K562 (cell line): ENCODE measurements around the gene FBN1. TPM values are rescaled to one million over a fixed set of nuclear protein-coding genes. Genes with fewer than 3 reads are reported as not detected.

Source experiments
- ATAC-seq: fragments of 200-7000 bp; cut with Tn5 transposase; 3 replicates; pipeline ENCODE4 v1.9.1; 2020; ENCODE audit warnings: moderate library complexity
- BruUV-seq: library from RNA; stranded (reverse); fragments of 400-500 nt; replicated peaks from 2 replicates; lab custom pipeline; 2021; lab: Mats Ljungman, UMichigan
- CTCF ChIA-PET: fragments of 300-600 bp; formaldehyde crosslinking; extraction: SDS; loops from one replicate; lab custom pipeline; 2021; ENCODE audit warnings: low intra/inter-chr PET ratio; lab: Yijun Ruan, JAX
- POLR2A ChIA-PET: fragments of 300-600, 350-650 bp; sonication (Branson Sonifier 250); formaldehyde crosslinking; extraction: SDS; loops from one replicate; lab custom pipeline; 2021; ENCODE audit warnings: antibody characterized with exemption, inconsistent platforms; lab: Yijun Ruan, JAX
- DNase-seq, 4 experiments: peaks; one replicate each; pipeline versions ENCODE4 v3.0.0 to v3.0.0-alpha.2; 2011 to 2018; ENCODE audit warnings: low spot score in 3 of 4, mixed read lengths in 3 of 4; ENCODE audit errors: extremely low read depth in 1 of 4
- FAIRE-seq: peaks from 2 replicates; lab custom pipeline; 2011; peaks lifted over from hg19 to GRCh38; lab: Jason Lieb, UNC
- H2AFZ ChIP-seq: 2 replicates; pipeline ENCODE4 v1.6.0; 2011; ENCODE audit warnings: low read depth, low read length, control low read depth, inconsistent platforms
- H3K27ac ChIP-seq: fragments of 200-600 bp; 3 replicates; pipeline ENCODE4 v1.8.0; 2011; ENCODE audit warnings: low read depth, mild to moderate bottlenecking, control low read depth, inconsistent platforms, low read length, moderate library complexity, mixed read lengths; ENCODE audit errors: extremely low read depth
- H3K27me3 ChIP-seq, 2 experiments: fragments of 300-600 bp in 1 of 2; 2 replicates in 1 of 2; 3 replicates in 1 of 2; pipeline versions ENCODE4 v1.6.0 to v1.8.0; 2011; ENCODE audit warnings: inconsistent platforms in 2 of 2, low read length in 2 of 2, mild to moderate bottlenecking in 1 of 2, mixed read lengths in 1 of 2, moderate library complexity in 1 of 2; ENCODE audit not compliant: control insufficient read depth in 2 of 2, insufficient read depth in 2 of 2
- H3K36me3 ChIP-seq: fragments of 300-600 bp; 3 replicates; pipeline ENCODE4 v1.8.0; 2011; ENCODE audit warnings: mild to moderate bottlenecking, low read length, inconsistent platforms; ENCODE audit not compliant: control insufficient read depth, insufficient read depth
- H3K4me1 ChIP-seq, 2 experiments: fragments of 200-600 bp in 1 of 2; replicated peaks in 1 of 2; 2 replicates in 1 of 2; 3 replicates in 1 of 2; pipeline versions ENCODE4 v1.5.1 to v1.8.0; 2011; ENCODE audit warnings: inconsistent platforms in 2 of 2, low read length in 2 of 2, mild to moderate bottlenecking in 1 of 2, mixed read lengths in 1 of 2, moderate library complexity in 1 of 2; ENCODE audit not compliant: control insufficient read depth in 2 of 2, insufficient read depth in 2 of 2
- H3K4me2 ChIP-seq: 2 replicates; pipeline ENCODE4 v1.6.1; 2011; ENCODE audit warnings: low read length, control low read depth, inconsistent platforms, mixed read lengths; ENCODE audit not compliant: insufficient read depth
- H3K4me3 ChIP-seq: fragments of 200-600 bp; sonication (generic), shearing (Covaris generic); 2 replicates; pipeline ENCODE4 v1.5.1; 2016; ENCODE audit warnings: control low read depth, inconsistent platforms
- H3K79me2 ChIP-seq: fragments of 200-600 bp; 3 replicates; pipeline ENCODE4 v1.8.0; 2011; ENCODE audit warnings: low read length, inconsistent platforms; ENCODE audit not compliant: control insufficient read depth, insufficient read depth
- H3K9ac ChIP-seq, 2 experiments: 2 replicates each; pipeline versions ENCODE4 v1.6.0 to v1.6.1; 2011; ENCODE audit warnings: low read depth in 2 of 2, low read length in 2 of 2, control low read depth in 1 of 2, inconsistent platforms in 1 of 2, mild to moderate bottlenecking in 1 of 2, mixed read lengths in 1 of 2; ENCODE audit not compliant: insufficient read depth in 1 of 2
- H3K9me1 ChIP-seq: one replicate; pipeline ENCODE4 v1.6.0; 2011; ENCODE audit warnings: inconsistent platforms, mild to moderate bottlenecking, low read length, moderate library complexity; ENCODE audit not compliant: control insufficient read depth, insufficient read depth
- H3K9me3 ChIP-seq: replicated peaks from 2 replicates; pipeline ENCODE4 v1.5.1; 2011; ENCODE audit warnings: low read depth, low read length, inconsistent platforms; ENCODE audit not compliant: control insufficient read depth, insufficient read depth
- H4K20me1 ChIP-seq: replicated peaks from 2 replicates; pipeline ENCODE4 v1.6.1; 2011; ENCODE audit warnings: low read length, inconsistent platforms, mixed read lengths; ENCODE audit not compliant: control insufficient read depth, insufficient read depth
- BHLHE40 ChIP-seq: IDR thresholded peaks from 2 replicates; pipeline ENCODE4 v1.6.1; 2011; ENCODE audit warnings: low read length, improper control_type of control experiment
- DEAF1 ChIP-seq: fragments of 450-650 bp; formaldehyde crosslinking; IDR thresholded peaks from 2 replicates; pipeline ENCODE4 v1.4.0; 2020; ENCODE audit warnings: mild to moderate bottlenecking, moderate library complexity
- MTF1 ChIP-seq: fragments of 250-450 bp; sonication (Bioruptor Pico); IDR thresholded peaks from 2 replicates; pipeline ENCODE4 v1.9.0; 2021; ENCODE audit warnings: moderate library complexity, mild to moderate bottlenecking, inconsistent platforms, borderline replicate concordance
- PHB2 ChIP-seq: fragments of 450-650 bp; IDR thresholded peaks from 2 replicates; pipeline ENCODE4 v1.6.1; 2017; ENCODE audit warnings: low read depth
- RAD21 ChIP-seq, 2 experiments: fragments of 250-450 bp in 1 of 2; fragments of 450-650 bp in 1 of 2; sonication (Bioruptor Pico) in 1 of 2; formaldehyde crosslinking in 1 of 2; IDR thresholded peaks in 1 of 2; conservative IDR thresholded peaks in 1 of 2; 2 replicates each; pipeline versions ENCODE4 v1.4.0 to v1.8.0; 2020 to 2022; ENCODE audit warnings: mild to moderate bottlenecking in 2 of 2, moderate library complexity in 1 of 2
- RB1 ChIP-seq: fragments of 450-650 bp; IDR thresholded peaks from 2 replicates; pipeline ENCODE4 v1.6.1; 2017; ENCODE audit warnings: low read depth, mild to moderate bottlenecking
- RNF2 ChIP-seq: sonication (generic); IDR thresholded peaks from 2 replicates; pipeline ENCODE4 v1.6.1; 2016
- TARDBP ChIP-seq: fragments of 450-650 bp; IDR thresholded peaks from 2 replicates; pipeline ENCODE4 v1.6.1; 2016
- ZNF121 ChIP-seq: sonication (generic); formaldehyde crosslinking; conservative IDR thresholded peaks from 2 replicates; pipeline ENCODE4 v1.8.0; 2022; ENCODE audit warnings: missing genetic modification reagents
- WGBS: fragments of 100-300 bp; shearing (Covaris generic); methylation state at CpG from one replicate; pipeline ENCODE4 v1.1.6; 2016; ENCODE audit warnings: low coverage, mixed read lengths; ENCODE audit not compliant: insufficient coverage; ENCODE audit errors: missing lambda C conversion rate; 5-methylcytosine and 5-hydroxymethylcytosine counted together
- in situ Hi-C: fragments of 300-500 bp; cut with MboI; formaldehyde crosslinking; loops from 4 replicates; pipeline ENCODE4 v1.15.0; 2018; ENCODE audit warnings: inconsistent platforms, mixed read lengths
- intact Hi-C: fragments of 100-400 bp; cut with micrococcal nuclease; formaldehyde crosslinking; loops from 2 replicates; pipeline ENCODE4 v1.14.2; 2022
- polyA plus RNA-seq, 8 experiments: library from polyadenylated mRNA; depleted of rRNA in 4 of 8; stranded (reverse) in 5 of 8; unstranded in 3 of 8; fragments of >200 nt; fragmentation: Nextera tagmentation in 2 of 8; fragmentation: Illumina TruSeq in 1 of 8; extraction: Ambion mirVana in 2 of 8; extraction: Trizol in 1 of 8; gene quantifications; 2 replicates each; pipeline versions ENCODE4 v1.2.1 to v1.2.3, GENCODE V29; 2011 to 2014; ENCODE audit warnings: inconsistent platforms in 1 of 8, missing spikeins in 1 of 8
- total RNA-seq, 7 experiments: library from RNA; depleted of rRNA in 6 of 7; stranded (reverse); fragments of >200 nt in 6 of 7; fragmentation: Illumina TruSeq in 2 of 7; extraction: Trizol in 2 of 7; gene quantifications; 2 replicates each; pipeline versions ENCODE4 v1.2.1 to v1.2.3, GENCODE V29; 2011 to 2021; ENCODE audit warnings: low replicate concordance in 1 of 7
- TF ChIP-seq, protein P1 (sequence below), 3 experiments: IDR thresholded peaks in 2 of 3; conservative IDR thresholded peaks in 1 of 3; 2 replicates each; pipeline ENCODE4 v1.5.1; 2011 to 2012; ENCODE audit warnings: low read length in 3 of 3, mild to moderate bottlenecking in 3 of 3, control low read depth in 2 of 3, improper control_type of control experiment in 1 of 3, inconsistent platforms in 1 of 3, low read depth in 1 of 3, mixed read lengths in 1 of 3, moderate library complexity in 1 of 3; ENCODE audit not compliant: insufficient read depth in 2 of 3

FBN1 gene
- total and polyA plus RNA-seq, 9 of the 15 experiments (the other 6 are each of a cell fraction or from before 2014, with no cell fraction given): 0.15 to 1.2 (median 0.60) TPM

DNA sequence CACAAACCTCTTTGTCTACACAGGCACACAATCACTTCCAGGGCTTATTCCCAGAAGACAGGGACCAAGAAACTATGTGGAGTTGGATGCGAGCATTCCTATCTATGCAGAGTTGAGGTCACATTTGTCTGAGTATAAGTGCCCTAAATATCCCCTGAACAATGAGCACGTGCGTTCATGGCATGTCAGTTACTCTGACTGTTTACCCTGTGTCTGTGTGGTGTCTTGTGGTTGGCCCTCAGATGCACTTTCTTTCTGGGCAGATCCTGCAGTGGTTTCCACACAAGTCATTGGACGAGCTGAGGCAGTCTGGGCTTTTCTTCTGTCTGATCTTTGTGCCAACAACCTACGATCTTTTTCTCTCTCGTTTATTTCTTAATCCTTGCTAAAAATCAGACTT lies 134.5 kb downstream of the FBN1 start:
- H3K9me1 ChIP-seq: no peaks in the 10 kb centered on the region
- no peak overlapping the region for H3K4me2 ChIP-seq
- in situ Hi-C loops (no loop called here), intact Hi-C loops (no loop called here)
- FAIRE-seq: no peak
- WGBS: 18% methylated on average over 6 of the region's 6 CpGs
- peak overlapping the region; percentile 22; the same call in 1 of the 2 replicates for H2AFZ ChIP-seq
- peak in 1 of 4 experiments; percentile 2 for DNase-seq
- H3K79me2 ChIP-seq: no peaks in the 10 kb centered on the region
- CTCF ChIA-PET: no interaction called here
- no peaks in the 10 kb centered on the region for H3K27me3 ChIP-seq
- TF ChIP-seq TARDBP (no peak), RNF2 (no peak), RB1 (no peak), MTF1 (no peak), PHB2 (no peak), BHLHE40 (peak; percentile 59)
- no peak overlapping the region for H3K9ac ChIP-seq
- BruUV-seq: no TSS peak
- ATAC-seq: no peak
- no peak overlapping the region for H3K27ac ChIP-seq
- no peaks in the 10 kb centered on the region for H4K20me1 ChIP-seq
- H3K4me3 ChIP-seq: no peak overlapping the region
- H3K9me3 ChIP-seq: no peaks in the 10 kb centered on the region
- POLR2A ChIA-PET: no interaction called here
- H3K36me3 ChIP-seq: no peaks in the 10 kb centered on the region
- no peaks in the 10 kb centered on the region for H3K4me1 ChIP-seq

DNA sequence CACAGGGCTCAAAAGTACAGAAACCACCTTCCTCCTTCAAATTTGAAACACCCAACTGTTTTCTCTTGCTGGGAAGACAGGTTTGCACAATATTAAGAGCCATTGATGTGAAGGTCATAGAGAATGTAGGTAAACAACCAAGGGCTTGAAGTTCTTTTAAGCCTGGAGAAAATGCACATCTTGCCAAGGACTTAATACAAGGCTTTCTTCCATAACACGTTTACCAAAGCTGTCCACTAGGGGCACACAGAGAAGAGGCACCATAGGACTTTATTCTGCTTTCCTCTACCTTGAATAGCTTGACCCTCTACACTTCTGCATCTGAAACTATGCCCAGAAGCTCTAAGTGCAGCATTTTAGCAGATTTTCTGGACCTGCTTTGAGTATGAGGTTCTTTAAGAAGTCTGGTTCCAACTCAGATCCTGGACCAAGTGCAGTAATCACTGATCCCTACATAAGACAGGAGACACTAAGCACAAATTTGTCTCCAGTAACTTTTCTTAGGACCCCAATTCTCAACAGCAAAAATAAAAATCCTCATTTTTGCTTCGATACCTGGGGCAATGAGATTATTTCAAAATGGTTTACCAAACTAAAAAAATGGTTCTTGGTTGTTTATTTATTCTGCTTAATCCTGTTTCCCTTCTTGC lies 138.0 kb downstream of the FBN1 start:
- H3K4me3 ChIP-seq: no peak overlapping the region
- H3K9ac ChIP-seq: no peak overlapping the region
- H3K4me2 ChIP-seq: no peak overlapping the region
- BruUV-seq: no TSS peak
- TF ChIP-seq RAD21 (CRISPR knock-in tag; conservative IDR thresholded peaks at IDR 0.05 in 1 of 2, IDR thresholded peaks at IDR 0.05 in 1 of 2): peak; percentile 26 to 52
- no peak for TF ChIP-seq ZNF121 (CRISPR knock-in tag)
- TF ChIP-seq DEAF1 (CRISPR knock-in tag): 0 out of 2 replicates have a peak, but pooled peaks have one; percentile 12
- TF ChIP-seq, protein P1, sequence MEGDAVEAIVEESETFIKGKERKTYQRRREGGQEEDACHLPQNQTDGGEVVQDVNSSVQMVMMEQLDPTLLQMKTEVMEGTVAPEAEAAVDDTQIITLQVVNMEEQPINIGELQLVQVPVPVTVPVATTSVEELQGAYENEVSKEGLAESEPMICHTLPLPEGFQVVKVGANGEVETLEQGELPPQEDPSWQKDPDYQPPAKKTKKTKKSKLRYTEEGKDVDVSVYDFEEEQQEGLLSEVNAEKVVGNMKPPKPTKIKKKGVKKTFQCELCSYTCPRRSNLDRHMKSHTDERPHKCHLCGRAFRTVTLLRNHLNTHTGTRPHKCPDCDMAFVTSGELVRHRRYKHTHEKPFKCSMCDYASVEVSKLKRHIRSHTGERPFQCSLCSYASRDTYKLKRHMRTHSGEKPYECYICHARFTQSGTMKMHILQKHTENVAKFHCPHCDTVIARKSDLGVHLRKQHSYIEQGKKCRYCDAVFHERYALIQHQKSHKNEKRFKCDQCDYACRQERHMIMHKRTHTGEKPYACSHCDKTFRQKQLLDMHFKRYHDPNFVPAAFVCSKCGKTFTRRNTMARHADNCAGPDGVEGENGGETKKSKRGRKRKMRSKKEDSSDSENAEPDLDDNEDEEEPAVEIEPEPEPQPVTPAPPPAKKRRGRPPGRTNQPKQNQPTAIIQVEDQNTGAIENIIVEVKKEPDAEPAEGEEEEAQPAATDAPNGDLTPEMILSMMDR (IDR thresholded peaks at IDR 0.05 in 2 of 3, conservative IDR thresholded peaks at IDR 0.05 in 1 of 3; ENCODE audit: insufficient read depth in 2 of 3, low read depth in 1 of 3, low read length in 3 of 3): peak; percentile 49 to 70 (median 66); a peak in 5 of 6 replicates
- no peak overlapping the region for H3K27ac ChIP-seq
- no peaks in the 10 kb centered on the region for H3K9me3 ChIP-seq
- ATAC-seq (peak; percentile 95), FAIRE-seq (peak; percentile 75), DNase-seq (peak; percentile 22 to 62 (median 33))
- H3K9me1 ChIP-seq: no peaks in the 10 kb centered on the region
- H3K4me1 ChIP-seq: no peaks in the 10 kb centered on the region
- H3K36me3 ChIP-seq: no peaks in the 10 kb centered on the region
- in situ Hi-C loops (no loop called here), intact Hi-C loops (loop anchor here (10.0 kb wide), 1 partner anchor 297 kb away; no protein-coding TSS in a partner anchor)
- no peak overlapping the region for H2AFZ ChIP-seq
- no peaks in the 10 kb centered on the region for H3K79me2 ChIP-seq
- CTCF ChIA-PET: interaction anchor here (1.0 kb wide), 1 partner anchor 149 kb away, joined by 3 read pairs; no protein-coding TSS in a partner anchor
- POLR2A ChIA-PET: interaction anchor here (0.7 kb wide), 1 partner anchor 235 kb away, joined by 3 read pairs; no protein-coding TSS in a partner anchor
- H3K27me3 ChIP-seq: no peaks in the 10 kb centered on the region; a peak in 1 of 5 replicates
- H4K20me1 ChIP-seq: no peaks in the 10 kb centered on the region
- WGBS: 0% methylated on average over 2 of the region's 2 CpGs
